Dermis blood vessel endothelial cell (primary cell): Measurements from ENCODE around the gene CLIP1. TPM values are rescaled to one million over a fixed set of nuclear protein-coding genes. Genes with fewer than 3 reads are reported as not detected.

ENCODE experiments used
- DNase-seq: peaks from one replicate; pipeline ENCODE4 v3.0.0; 2010
- total RNA-seq: library from RNA; depleted of rRNA; stranded (reverse); fragments of >200 nt; gene quantifications from 2 replicates; pipeline ENCODE4 v1.2.3, GENCODE V29; 2014

Gene CLIP1
- total RNA-seq, 1 donor from 2014 or later: 51.1 TPM

DNA sequence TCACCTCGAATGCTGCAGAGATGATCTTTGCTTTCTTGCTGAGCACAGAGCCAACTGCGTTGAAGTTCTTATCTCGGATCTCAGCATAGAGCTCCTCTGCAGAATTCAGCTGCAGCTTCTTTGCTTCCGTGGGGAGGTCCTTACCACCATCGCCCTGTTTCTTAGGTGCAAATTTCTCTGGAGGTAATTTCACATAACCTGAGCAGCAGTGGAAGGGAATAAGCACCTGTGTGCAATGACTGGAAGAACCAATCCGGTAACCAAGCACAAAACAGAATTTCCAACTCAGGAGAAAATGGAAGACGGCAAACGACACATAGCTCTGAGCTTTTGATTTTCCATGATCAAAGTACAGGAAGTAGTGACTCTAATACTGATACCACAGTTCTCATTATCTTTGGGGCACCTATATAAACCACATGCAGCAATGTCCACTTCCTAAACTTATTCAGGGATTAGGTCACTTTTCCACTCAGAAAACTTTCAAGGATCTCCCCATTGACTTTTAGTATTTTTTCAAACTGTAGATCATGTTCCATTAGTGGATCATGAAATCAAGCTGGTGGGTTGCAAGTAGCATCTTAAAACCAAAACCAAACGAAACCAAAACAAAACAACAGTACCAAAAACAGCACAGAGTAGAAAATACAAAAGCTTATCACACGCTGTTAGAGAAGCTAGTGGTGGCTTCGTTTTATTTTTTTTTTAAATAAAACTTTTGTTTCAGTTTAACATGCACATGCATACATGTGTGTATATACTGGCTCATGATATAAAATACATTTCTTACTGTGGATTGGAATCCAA, 177.7 kb downstream of the CLIP1 start:
- no peak for DNase-seq

DNA sequence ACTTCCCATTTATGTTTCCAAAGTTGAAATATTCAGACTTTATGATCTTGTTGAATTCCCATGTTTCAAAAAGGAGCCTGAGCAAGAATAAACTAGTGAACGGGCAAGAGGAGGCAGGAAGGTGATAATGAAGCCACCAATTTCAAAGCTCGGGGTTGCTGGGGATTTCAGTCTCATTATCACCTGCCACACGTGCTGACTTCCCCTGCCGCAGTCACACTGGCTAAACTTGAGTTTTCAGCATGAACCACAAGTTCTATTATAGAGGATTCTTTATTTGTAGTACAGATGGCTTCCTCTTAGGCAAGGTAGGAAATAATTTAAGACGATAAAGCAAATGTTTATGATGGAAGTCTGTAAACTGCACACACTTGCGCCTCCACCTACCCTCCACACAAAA, 178.5 kb downstream of the CLIP1 start:
- no peak for DNase-seq

DNA sequence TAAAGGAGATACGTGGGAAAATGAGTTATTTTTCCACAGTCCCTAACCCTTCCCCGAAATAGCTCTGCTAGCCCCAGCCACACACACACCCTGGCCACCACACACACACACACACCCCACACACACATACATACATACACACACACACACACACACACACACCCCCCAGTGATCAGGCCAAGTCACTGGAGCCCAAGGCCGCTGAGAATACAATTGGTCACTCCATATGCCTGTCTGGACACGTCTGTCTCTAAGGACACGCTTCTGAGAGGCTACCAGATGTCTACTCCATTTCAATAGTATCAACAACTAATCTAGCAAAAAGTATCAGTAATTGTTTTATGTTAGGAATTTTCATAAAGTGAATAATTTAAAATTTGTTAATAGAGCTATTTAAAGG, 183.6 kb downstream of the CLIP1 start:
- no peak for DNase-seq

DNA sequence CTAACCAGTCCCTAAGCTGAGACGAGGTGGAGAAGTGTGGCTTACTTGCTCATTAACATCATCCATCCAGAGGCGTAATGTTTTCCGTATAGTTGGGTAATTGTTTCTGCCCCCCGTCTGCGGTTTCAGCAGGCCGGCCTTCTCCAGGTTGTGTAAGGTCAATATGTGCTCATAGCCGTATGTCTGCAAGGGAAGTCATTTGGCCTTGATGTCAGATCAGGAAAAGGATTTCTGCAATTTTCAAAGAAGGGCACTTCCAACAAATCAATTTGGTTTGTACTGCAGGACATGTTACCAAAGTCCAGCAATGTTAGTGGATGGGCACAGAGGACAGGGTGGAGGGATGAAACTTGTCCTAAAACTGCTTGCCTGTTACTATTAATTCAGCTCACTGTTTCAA, 186.7 kb downstream of the CLIP1 start:
- no peak for DNase-seq

DNA sequence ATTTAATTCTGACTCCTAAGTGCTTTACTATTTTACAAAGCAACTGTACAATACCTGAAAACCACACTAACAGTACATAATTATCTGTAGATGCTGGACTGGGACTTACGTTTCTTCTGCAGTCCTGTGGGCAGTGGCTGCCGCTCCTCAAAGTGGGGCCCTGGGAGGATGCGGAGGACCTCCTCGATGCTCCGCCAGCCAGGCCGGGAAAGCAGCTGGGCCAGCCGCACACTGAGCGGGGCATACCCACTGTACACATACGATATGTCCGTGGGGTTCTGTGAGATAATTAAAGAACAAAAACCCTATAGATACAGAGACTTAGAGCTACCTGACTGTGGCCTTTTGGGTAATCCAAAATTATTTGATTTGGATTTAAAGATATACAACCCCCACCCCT, 189.8 kb downstream of the CLIP1 start:
- DNase-seq: no peak

DNA sequence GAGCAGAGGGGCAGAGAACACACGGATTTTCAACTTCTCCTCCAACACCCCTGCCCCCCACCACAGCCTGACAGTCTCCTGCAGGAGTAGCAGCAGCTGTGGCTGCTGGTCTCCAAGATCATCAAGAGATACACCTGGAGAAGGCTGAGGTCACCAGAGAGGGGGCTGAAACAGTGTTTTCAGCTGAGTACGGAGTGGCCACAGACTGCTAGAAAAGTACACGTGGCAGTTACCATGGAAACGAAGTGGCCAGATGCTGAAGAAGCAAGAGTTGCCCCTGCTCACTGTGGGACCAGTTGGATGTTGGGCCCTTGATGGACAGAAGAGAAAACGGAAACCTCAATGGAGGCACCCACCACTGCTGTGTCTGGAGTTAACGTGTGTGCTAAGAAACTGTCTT, 191.7 kb downstream of the CLIP1 start:
- no peak for DNase-seq

DNA sequence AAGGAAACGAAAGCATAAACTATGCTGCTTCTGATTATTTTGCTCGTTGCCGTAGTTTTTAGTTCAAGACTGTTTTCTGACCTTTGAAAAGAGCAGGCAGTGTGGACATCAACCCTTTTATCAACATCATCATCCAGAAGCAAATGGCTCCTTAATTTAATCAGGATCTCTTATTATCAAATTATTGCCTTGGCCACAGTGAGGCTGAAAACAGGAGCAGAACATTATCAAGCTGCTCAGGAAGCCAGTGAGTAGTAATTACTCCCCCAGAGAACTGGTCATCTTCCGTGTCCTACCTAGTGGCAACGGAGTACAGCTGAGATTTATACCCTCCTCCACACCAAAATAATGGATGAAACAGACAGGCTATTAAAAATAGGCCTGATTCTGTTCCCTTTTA, 194.4 kb downstream of the CLIP1 start:
- no peak for DNase-seq

DNA sequence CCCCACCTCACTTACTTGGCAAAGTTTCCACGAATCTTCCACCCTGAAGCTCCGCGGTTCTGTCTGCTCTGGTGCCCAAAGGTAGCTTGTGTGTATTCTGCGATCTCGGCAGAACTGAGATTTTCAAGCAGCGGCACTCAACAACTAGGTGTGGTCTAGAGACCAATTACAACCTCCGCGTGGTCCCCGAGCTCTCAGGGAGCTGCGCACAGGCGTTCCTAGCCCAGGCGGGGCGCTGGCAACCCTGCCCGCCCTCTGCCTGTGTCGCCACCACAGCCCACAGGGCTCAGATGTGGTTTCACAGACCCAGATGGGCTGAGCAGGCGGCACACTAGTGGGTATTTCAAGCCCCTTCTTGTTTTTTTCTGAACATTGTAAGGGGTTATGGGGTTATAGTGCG, 195.1 kb downstream of the CLIP1 start:
- no peak for DNase-seq

DNA sequence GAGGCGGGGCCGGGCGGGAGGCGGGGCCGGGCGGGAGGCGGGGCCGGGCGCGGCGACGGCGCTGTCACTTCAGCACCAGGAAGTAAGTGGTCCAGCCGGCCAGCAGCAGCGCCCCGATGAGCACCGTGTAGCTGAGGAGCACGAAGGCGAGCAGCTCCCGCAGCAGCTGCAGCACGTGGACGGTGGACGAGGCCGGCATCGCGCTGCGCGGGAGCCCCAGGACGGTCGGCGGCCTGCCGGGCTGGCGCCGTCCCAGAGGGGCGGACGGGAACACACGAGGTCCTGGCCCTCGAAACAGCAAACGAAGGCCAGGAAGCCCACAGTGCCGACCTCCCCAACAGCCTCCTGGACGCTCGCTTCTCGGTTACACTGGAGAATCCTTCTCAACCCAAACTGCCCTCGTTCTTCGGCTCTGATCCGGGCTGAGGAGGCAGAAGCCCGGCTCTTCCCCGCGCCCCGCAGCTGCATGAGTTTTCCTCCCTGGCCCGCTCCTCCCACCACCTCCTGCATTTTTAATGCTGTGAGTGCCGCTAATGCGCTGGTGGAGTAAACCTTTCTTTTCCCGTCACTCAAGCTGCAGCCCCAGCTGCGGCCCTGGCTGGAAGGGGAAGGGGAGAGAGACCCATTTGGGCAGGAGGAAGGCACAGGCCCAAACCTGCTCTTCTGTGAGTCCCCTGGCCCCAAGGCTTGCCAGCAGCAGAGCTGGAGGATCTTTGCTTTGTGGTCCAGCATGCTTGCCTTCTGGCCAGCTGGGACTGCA, 195.9 kb downstream of the CLIP1 start:
- DNase-seq: no peak

DNA sequence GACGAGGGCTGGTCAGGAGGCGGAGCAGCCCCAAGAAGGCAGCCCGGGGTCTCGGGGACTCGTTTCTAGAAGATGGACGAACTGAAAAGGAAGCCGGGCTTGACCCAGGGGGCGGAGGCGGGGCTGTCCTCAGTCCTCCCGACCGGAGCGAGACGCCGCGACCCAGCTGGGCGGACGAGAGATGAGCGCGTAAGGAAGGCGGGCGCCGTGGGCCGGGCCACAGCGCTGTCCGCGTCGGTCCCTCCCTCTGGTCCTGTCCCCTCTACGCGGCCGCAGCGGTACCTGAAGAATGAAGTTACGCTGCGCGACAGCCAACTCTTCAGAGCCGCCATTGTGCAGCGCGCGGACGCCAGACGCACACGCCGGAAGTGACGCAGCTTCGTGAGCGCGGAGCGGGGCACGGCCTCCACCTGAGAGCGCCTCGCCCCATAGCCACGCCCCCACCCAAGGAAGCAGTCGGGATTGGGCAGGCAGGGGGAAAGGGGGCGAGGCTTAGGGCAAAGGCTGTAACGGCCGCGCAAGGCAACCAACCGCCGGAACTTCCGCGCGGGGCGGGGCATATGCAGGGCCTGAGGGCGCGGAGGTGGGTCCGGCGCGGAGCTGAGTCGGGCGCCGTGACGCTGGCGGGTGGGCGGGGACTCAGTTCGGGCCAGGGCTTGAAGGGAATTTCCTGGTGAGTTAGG, 196.6 kb downstream of the CLIP1 start, which contains the start of gene DIABLO:
Gene DIABLO, minus strand, starts transcription at position 370 of the 683 bp plus-strand sequence. Its CDS starts 38 bp downstream, at position 332.
- peak; percentile 100 for DNase-seq

Other genes starting within 250 kb of the CLIP1 start
- not detected in 2 replicates for gene IL31, start 248.4 kb downstream of the CLIP1 start, total RNA-seq
- gene LRRC43, start 239.5 kb downstream of the CLIP1 start, total RNA-seq: 0.85 and 1.2 TPM in 2 replicates
- gene B3GNT4, start 219.0 kb downstream of the CLIP1 start, total RNA-seq: 0.17 TPM in 1 of 2 replicates, not detected in the other
- gene DIABLO, start 196.6 kb downstream of the CLIP1 start, total RNA-seq: 83.0 and 88.0 TPM in 2 replicates
- 22.1 and 29.0 TPM in 2 replicates for gene VPS33A, start 156.2 kb downstream of the CLIP1 start, total RNA-seq
- gene ZCCHC8, start 78.3 kb upstream of the CLIP1 start, total RNA-seq: 15.0 and 20.1 TPM in 2 replicates
- 49.4 and 49.5 TPM in 2 replicates for gene RSRC2, start 104.3 kb upstream of the CLIP1 start, total RNA-seq
- gene KNTC1, start 104.6 kb upstream of the CLIP1 start, total RNA-seq: 24.5 and 40.2 TPM in 2 replicates